Parathyroid adenoma (tissue), 2 donors: ENCODE measurements around the gene P2RX1.

ENCODE experiments used
- H2AFZ ChIP-seq: fragments of 300-600 bp; sonication (generic); one replicate; pipeline ENCODE4 v1.7.0; 2017; ENCODE audit warnings: antibody characterized with exemption, mild to moderate bottlenecking
- H3K27ac ChIP-seq: fragments of 300-600 bp; sonication (generic); one replicate; pipeline ENCODE4 v1.7.0; 2017
- H3K27me3 ChIP-seq: fragments of 300-600 bp; sonication (generic); one replicate; pipeline ENCODE4 v1.7.0; 2017; ENCODE audit warnings: low read length; ENCODE audit not compliant: control insufficient read depth, insufficient read depth
- H3K36me3 ChIP-seq: fragments of 300-600 bp; sonication (generic); one replicate; pipeline ENCODE4 v1.7.0; 2017; ENCODE audit warnings: low read length; ENCODE audit not compliant: control insufficient read depth, insufficient read depth
- H3K4me1 ChIP-seq: fragments of 300-600 bp; sonication (generic); one replicate; pipeline ENCODE4 v1.7.0; 2017; ENCODE audit warnings: control low read depth
- H3K4me2 ChIP-seq: fragments of 300-600 bp; sonication (generic); one replicate; pipeline ENCODE4 v1.7.0; 2017; ENCODE audit warnings: low read length
- H3K4me3 ChIP-seq: fragments of 300-600 bp; sonication (generic); one replicate; pipeline ENCODE4 v1.7.0; 2017; ENCODE audit warnings: low read depth, low read length
- H3K79me2 ChIP-seq: fragments of 300-600 bp; sonication (generic); one replicate; pipeline ENCODE4 v1.7.0; 2017; ENCODE audit warnings: control low read depth
- H3K9ac ChIP-seq: fragments of 300-600 bp; sonication (generic); one replicate; pipeline ENCODE4 v1.7.0; 2017; ENCODE audit warnings: mild to moderate bottlenecking
- H3K9me3 ChIP-seq: fragments of 300-600 bp; sonication (generic); one replicate; pipeline ENCODE4 v1.7.0; 2017; ENCODE audit warnings: low read length; ENCODE audit not compliant: control insufficient read depth
- TF ChIP-seq, protein P1 (sequence below): fragments of 300-600 bp; sonication (generic); IDR thresholded peaks from one replicate; pipeline ENCODE4 v1.7.0; 2017; ENCODE audit warnings: antibody characterized with exemption, mild to moderate bottlenecking
- donor health status: primary hyperparathyroidism.

The P2RX1 gene

DNA sequence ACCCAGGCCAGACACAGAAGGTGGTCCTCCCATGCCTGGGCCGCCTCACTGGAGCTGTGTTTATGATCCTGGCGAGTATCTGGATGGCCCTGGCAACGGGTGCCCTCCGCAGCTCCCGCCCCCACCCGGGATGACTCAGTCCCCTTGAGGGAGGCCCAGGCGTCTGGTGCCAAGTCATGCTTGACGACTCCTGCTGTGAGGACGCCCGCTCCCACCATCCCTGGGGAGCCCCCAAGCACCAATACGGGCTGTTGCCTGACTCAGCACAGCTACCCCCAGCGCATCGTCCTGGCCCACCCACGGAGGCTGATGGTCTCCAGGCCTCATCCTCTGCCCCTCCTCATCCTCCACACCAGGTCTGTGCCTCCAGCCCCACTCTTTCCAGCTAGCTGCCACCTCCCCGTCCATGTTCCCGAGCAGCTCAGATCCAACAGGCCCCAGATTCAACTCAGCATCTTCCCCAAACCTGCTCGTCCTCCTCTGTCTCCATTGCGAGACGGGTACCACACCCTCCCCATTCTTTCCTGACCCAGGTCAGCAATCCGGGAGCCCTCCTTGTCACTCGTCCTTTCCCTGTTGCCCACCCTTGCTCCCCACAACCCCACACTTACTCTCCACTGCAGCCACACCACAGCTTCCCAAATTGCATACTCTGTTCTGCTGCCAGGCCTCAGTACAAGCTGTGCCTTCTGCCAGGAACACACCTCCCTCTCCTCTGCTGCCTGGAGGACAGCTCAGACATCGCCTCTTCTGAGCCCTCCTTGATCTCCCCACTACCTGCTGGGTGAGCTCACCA, 26.0 kb downstream of the P2RX1 start:
- no peak overlapping the region for H3K27ac ChIP-seq
- H3K4me1 ChIP-seq = peaks cover 15% of the 10 kb centered on the region
- H3K9me3 ChIP-seq = no peaks in the 10 kb centered on the region
- H3K79me2 ChIP-seq = no peaks in the 10 kb centered on the region
- no peak overlapping the region for H3K9ac ChIP-seq
- no peak overlapping the region for H3K4me2 ChIP-seq
- H3K27me3 ChIP-seq = no peaks in the 10 kb centered on the region
- H3K36me3 ChIP-seq = no peaks in the 10 kb centered on the region
- H3K4me3 ChIP-seq = no peak overlapping the region
- H2AFZ ChIP-seq = no peak overlapping the region
- TF ChIP-seq, protein P1, sequence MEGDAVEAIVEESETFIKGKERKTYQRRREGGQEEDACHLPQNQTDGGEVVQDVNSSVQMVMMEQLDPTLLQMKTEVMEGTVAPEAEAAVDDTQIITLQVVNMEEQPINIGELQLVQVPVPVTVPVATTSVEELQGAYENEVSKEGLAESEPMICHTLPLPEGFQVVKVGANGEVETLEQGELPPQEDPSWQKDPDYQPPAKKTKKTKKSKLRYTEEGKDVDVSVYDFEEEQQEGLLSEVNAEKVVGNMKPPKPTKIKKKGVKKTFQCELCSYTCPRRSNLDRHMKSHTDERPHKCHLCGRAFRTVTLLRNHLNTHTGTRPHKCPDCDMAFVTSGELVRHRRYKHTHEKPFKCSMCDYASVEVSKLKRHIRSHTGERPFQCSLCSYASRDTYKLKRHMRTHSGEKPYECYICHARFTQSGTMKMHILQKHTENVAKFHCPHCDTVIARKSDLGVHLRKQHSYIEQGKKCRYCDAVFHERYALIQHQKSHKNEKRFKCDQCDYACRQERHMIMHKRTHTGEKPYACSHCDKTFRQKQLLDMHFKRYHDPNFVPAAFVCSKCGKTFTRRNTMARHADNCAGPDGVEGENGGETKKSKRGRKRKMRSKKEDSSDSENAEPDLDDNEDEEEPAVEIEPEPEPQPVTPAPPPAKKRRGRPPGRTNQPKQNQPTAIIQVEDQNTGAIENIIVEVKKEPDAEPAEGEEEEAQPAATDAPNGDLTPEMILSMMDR = no peak

DNA sequence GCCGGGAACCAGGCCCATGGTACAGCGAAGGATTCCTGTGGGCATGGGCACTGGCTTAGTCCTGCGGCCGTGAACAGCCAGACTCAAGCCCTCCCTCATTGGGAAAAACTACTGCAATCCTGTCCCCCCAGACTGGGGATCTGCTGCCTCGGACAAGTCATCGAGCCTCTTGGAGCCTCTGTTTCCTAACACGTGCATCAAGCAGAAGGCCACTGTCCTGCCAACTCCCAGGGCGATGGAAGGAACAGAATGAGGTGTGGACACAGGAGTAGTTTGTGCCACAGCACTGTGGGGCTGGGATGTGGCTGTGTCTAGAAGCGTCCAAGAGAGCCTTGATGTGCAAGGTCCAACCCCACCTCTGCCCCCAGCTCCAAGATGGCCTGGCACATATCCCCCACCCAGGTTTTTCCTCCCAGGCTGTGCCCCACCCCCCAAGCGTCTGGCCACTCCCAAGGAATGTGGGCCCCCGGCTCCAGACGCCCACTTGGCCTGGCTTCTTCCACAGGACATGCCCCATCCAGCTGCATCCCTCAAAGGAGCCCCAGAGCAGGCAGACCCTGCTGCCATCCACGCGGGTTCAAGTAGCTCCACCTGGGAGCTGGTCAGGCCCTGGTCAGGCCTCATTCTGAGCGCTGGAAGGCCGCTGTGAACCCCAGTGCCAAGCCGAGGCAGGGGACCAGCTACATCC, 26.8 kb downstream of the P2RX1 start:
- H3K36me3 ChIP-seq = no peaks in the 10 kb centered on the region
- H3K9ac ChIP-seq = no peak overlapping the region
- H3K9me3 ChIP-seq = no peaks in the 10 kb centered on the region
- H3K79me2 ChIP-seq = no peaks in the 10 kb centered on the region
- H3K4me2 ChIP-seq = no peak overlapping the region
- TF ChIP-seq, protein P1 = no peak
- H3K27me3 ChIP-seq = no peaks in the 10 kb centered on the region
- H2AFZ ChIP-seq = no peak overlapping the region
- H3K4me3 ChIP-seq = no peak overlapping the region
- H3K4me1 ChIP-seq = peaks cover 14% of the 10 kb centered on the region
- no peak overlapping the region for H3K27ac ChIP-seq

DNA sequence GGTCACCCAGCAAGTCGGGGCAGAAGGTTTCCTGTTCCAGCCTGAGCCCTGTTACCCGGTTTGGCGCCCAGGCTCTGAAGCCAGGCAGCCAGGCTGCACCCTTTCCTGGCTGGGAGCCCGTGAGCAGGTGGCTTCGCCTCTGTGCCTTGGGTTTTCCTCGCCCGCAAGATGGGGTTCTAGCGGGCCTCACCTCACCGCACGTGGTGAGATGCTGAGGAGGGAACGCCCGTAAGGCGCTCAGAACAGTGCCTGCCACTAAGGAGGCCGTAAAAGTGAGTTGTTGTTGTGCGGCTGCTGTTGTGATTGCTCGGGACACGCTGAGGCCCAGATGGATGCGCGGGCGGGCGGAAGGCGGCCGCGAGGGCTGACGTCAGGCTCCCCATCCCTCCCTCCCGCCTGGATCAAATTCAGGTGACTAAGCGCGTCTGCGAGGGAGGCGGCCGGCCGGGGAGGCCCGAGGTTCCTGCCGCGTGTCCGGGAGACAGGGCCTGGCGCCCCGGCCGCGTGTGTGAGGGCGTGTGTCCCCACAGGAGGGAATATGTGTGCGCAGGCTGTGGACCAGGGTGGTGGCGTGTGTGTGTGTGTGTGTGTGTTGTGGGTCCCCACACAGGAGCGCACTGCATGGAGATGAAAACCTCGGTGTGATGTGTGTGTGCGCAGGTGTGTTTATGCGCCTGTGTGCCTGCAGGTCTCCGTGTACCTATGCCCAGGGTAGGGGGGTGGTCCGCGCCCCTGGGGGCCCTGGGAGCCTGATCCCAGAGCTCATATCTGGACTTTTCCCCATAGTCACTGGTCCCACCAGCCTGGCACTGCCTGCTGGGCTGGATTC, 27.7 kb downstream of the P2RX1 start:
- H3K27ac ChIP-seq = peak overlapping the region; percentile 65
- H3K79me2 ChIP-seq = no peaks in the 10 kb centered on the region
- H3K4me1 ChIP-seq = peaks cover 5% of the 10 kb centered on the region
- no peaks in the 10 kb centered on the region for H3K36me3 ChIP-seq
- H3K27me3 ChIP-seq = no peaks in the 10 kb centered on the region
- no peak overlapping the region for H3K9ac ChIP-seq
- H3K9me3 ChIP-seq = no peaks in the 10 kb centered on the region
- H2AFZ ChIP-seq = peak overlapping the region; percentile 69
- TF ChIP-seq, protein P1 = no peak
- no peak overlapping the region for H3K4me3 ChIP-seq
- peak overlapping the region; percentile 48 for H3K4me2 ChIP-seq

DNA sequence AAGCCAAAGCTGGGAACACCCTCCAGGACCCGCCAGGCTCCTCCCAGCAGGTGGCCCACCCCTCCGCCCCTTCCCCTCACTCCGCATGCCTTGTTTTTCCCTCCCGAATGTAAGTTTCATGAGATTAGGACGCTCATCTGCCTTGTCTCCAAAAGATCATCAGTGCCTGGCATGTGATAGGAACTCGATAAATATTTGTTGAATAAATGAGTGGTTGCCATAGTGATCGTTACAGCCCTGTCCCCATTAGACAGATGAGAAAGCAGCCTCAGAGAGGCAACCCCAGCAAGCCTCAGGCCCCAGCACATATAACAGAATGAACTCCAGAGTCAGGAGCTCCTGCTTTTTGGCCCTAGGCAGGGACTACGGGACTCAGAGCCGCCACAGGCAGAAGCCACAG, 28.5 kb downstream of the P2RX1 start:
- Histone ChIP-seq H2AFZ (no peak overlapping the region), H3K9me3 (no peaks in the 10 kb centered on the region), H3K27ac (peak overlapping the region; percentile 65), H3K9ac (no peak overlapping the region), H3K4me1 (peaks cover 4% of the 10 kb centered on the region), H3K4me2 (no peak overlapping the region), H3K27me3 (no peaks in the 10 kb centered on the region), H3K79me2 (no peaks in the 10 kb centered on the region), H3K4me3 (no peak overlapping the region), H3K36me3 (no peaks in the 10 kb centered on the region)
- TF ChIP-seq, protein P1 = no peak
